ENCODE data around the gene WDFY3. TPM values are rescaled to one million over a fixed set of nuclear protein-coding genes. Genes with fewer than 3 reads are reported as not detected.

Gene WDFY3
- total and polyA plus RNA-seq, 9 of the 15 experiments (the other 6 are each of a cell fraction or from before 2014, with no cell fraction given): 0.58 to 13.5 (median 9.4) TPM

DNA sequence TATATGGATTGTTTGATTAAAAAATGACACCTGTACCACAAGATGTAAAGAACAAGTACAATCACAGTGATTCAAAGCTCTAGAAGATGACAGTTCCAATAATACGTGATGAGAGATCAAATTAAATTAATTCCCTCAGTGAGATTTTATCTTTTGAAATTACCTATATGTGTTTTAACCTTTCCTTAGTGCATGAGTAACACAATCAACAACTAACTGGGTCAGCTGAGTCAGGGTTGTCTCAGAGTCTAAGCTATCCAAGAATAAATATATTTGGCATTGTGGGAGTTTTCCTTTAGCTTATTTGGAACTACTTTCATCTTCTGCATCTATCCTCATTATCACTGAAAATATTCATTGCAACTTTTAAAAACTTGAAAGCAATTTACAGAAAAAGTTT lies 162.8 kb downstream of the WDFY3 start:
- POLR2A ChIA-PET: no interaction called here

More for the DNA sequence above, 162.8 kb downstream of the WDFY3 start:
- Histone ChIP-seq H2AFZ (ENCODE audit: low read depth, low read length) (no peak overlapping the region), H3K36me3 (ENCODE audit: control insufficient read depth, insufficient read depth, low read length) (no peaks in the 10 kb centered on the region), H3K4me2 (ENCODE audit: insufficient read depth, low read length) (no peak overlapping the region), H4K20me1 (replicated peaks; ENCODE audit: control insufficient read depth, insufficient read depth, low read length) (no peaks in the 10 kb centered on the region), H3K27ac (ENCODE audit: extremely low read depth, low read depth, low read length) (no peak overlapping the region), H3K4me1 (replicated peaks in 1 of 2; ENCODE audit: control insufficient read depth in 2 of 2, insufficient read depth in 2 of 2, low read length in 2 of 2) (no peaks in the 10 kb centered on the region), H3K9me1 (ENCODE audit: control insufficient read depth, insufficient read depth, low read length) (no peaks in the 10 kb centered on the region), H3K79me2 (ENCODE audit: control insufficient read depth, insufficient read depth, low read length) (no peaks in the 10 kb centered on the region), H3K9me3 (replicated peaks; ENCODE audit: control insufficient read depth, insufficient read depth, low read depth, low read length) (no peaks in the 10 kb centered on the region), H3K27me3 (ENCODE audit: control insufficient read depth in 2 of 2, insufficient read depth in 2 of 2, low read length in 2 of 2) (no peaks in the 10 kb centered on the region), H3K4me3 (no peak overlapping the region), H3K9ac (ENCODE audit: insufficient read depth in 1 of 2, low read depth in 2 of 2, low read length in 2 of 2) (no peak overlapping the region)
- no TSS peak for BruUV-seq (replicated peaks)
- DNase-seq (ENCODE audit: extremely low read depth in 1 of 4, low spot score in 3 of 4): no peak
- intact Hi-C loops (cut with micrococcal nuclease) (no loop called here), in situ Hi-C loops (cut with MboI) (no loop called here)
- no peak for TF ChIP-seq FOS (IDR thresholded peaks at IDR 0.05; ENCODE audit: extremely low read depth, insufficient read length)
- TF ChIP-seq NELFE (IDR thresholded peaks at IDR 0.05; ENCODE audit: insufficient read depth, insufficient read length): no peak
- TF ChIP-seq, protein P1, sequence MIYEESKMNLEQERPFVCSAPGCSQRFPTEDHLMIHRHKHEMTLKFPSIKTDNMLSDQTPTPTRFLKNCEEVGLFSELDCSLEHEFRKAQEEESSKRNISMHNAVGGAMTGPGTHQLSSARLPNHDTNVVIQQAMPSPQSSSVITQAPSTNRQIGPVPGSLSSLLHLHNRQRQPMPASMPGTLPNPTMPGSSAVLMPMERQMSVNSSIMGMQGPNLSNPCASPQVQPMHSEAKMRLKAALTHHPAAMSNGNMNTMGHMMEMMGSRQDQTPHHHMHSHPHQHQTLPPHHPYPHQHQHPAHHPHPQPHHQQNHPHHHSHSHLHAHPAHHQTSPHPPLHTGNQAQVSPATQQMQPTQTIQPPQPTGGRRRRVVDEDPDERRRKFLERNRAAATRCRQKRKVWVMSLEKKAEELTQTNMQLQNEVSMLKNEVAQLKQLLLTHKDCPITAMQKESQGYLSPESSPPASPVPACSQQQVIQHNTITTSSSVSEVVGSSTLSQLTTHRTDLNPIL (CRISPR knock-in tag; IDR thresholded peaks at IDR 0.05): no peak
- TF ChIP-seq CXXC5 (CRISPR knock-in tag; IDR thresholded peaks at IDR 0.05): no peak
- no peak for TF ChIP-seq MCM2 (IDR thresholded peaks at IDR 0.05; ENCODE audit: low read depth)
- no peak for TF ChIP-seq HMG20B (CRISPR knock-in tag; IDR thresholded peaks at IDR 0.05)
- TF ChIP-seq, protein P2, sequence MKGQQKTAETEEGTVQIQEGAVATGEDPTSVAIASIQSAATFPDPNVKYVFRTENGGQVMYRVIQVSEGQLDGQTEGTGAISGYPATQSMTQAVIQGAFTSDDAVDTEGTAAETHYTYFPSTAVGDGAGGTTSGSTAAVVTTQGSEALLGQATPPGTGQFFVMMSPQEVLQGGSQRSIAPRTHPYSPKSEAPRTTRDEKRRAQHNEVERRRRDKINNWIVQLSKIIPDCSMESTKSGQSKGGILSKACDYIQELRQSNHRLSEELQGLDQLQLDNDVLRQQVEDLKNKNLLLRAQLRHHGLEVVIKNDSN (CRISPR knock-in tag; IDR thresholded peaks at IDR 0.05): no peak
- TF ChIP-seq NR1H2 (CRISPR knock-in tag; IDR thresholded peaks at IDR 0.05): no peak
- TF ChIP-seq GABPA (tag; conservative IDR thresholded peaks at IDR 0.05; ENCODE audit: low read depth): no peak
- no peak for TF ChIP-seq GATA2 (CRISPR knock-in tag; IDR thresholded peaks at IDR 0.05)
- TF ChIP-seq KAT8 (IDR thresholded peaks at IDR 0.05; ENCODE audit: low read depth): no peak
- no peak for ATAC-seq
- WGBS (ENCODE audit: insufficient coverage, low coverage, missing lambda C conversion rate): 43% methylated on average over 1 of the region's 1 CpG
- CTCF ChIA-PET (ENCODE audit: low intra/inter-chr PET ratio): no interaction called here
- no peak for FAIRE-seq
